Nephron progenitor cell (in vitro differentiated cells): ENCODE results near the gene AFP.

Experiments
- DNase-seq: peaks from one replicate; pipeline ENCODE4 v3.0.0; 2021
- H3K27ac Mint-ChIP-seq: 2 replicates; pipeline ENCODE4 v1.8.0; 2021; ENCODE audit warnings: mild to moderate bottlenecking, moderate library complexity, mixed read lengths
- H3K27me3 Mint-ChIP-seq: 2 replicates; pipeline ENCODE4 v1.8.0; 2021; ENCODE audit warnings: mild to moderate bottlenecking, low read depth, mixed read lengths; ENCODE audit not compliant: poor library complexity
- H3K36me3 Mint-ChIP-seq: 2 replicates; pipeline ENCODE4 v1.8.0; 2021; ENCODE audit warnings: low read depth, mixed read lengths
- H3K4me1 Mint-ChIP-seq: 2 replicates; pipeline ENCODE4 v1.8.0; 2021; ENCODE audit warnings: mixed read lengths
- H3K4me3 Mint-ChIP-seq: 2 replicates; pipeline ENCODE4 v1.8.0; 2021; ENCODE audit warnings: mild to moderate bottlenecking, moderate library complexity, mixed read lengths
- H3K9me3 Mint-ChIP-seq: 2 replicates; pipeline ENCODE4 v1.8.0; 2021; ENCODE audit warnings: mild to moderate bottlenecking, moderate library complexity, mixed read lengths
- CTCF ChIP-seq: fragments of 200-600 bp; sonication (generic); IDR thresholded peaks from 2 replicates; pipeline ENCODE4 v1.5.0; 2021; ENCODE audit warnings: antibody characterized with exemption

AFP gene

GRCh38 chr4:73486497-73486896 lies 50.5 kb downstream of the AFP start:
- Mint-ChIP-seq H3K27ac (no peak overlapping the region), H3K27me3 (peaks cover 3% of the 10 kb centered on the region), H3K4me1 (no peaks in the 10 kb centered on the region), H3K36me3 (no peaks in the 10 kb centered on the region), H3K9me3 (no peaks in the 10 kb centered on the region), H3K4me3 (no peak overlapping the region)
- no peak for DNase-seq
- TF ChIP-seq CTCF, result no peak

- no peak for TF ChIP-seq CTCF
- peaks cover 3% of the 10 kb centered on the region for H3K27me3 Mint-ChIP-seq
These were observed 51.2 kb downstream of the AFP start for GRCh38 chr4:73487233-73487632.

GRCh38 chr4:73499996-73500765 lies 64.2 kb downstream of the AFP start:
- Mint-ChIP-seq H3K27me3 (no peaks in the 10 kb centered on the region), H3K36me3 (no peaks in the 10 kb centered on the region), H3K9me3 (no peaks in the 10 kb centered on the region), H3K4me1 (peaks cover 22% of the 10 kb centered on the region), H3K4me3 (no peak overlapping the region), H3K27ac (no peak overlapping the region)
- TF ChIP-seq CTCF, result no peak
- DNase-seq, result no peak

More at GRCh38 chr4:73487233-73487632, 51.2 kb downstream of the AFP start:
- Mint-ChIP-seq H3K36me3 (no peaks in the 10 kb centered on the region), H3K4me3 (no peak overlapping the region), H3K27ac (no peak overlapping the region), H3K9me3 (no peaks in the 10 kb centered on the region), H3K4me1 (no peaks in the 10 kb centered on the region)
- DNase-seq, result no peak

- no peak for DNase-seq
- Mint-ChIP-seq H3K36me3 (no peaks in the 10 kb centered on the region), H3K9me3 (no peaks in the 10 kb centered on the region), H3K4me1 (peaks cover 15% of the 10 kb centered on the region), H3K27ac (no peak overlapping the region), H3K4me3 (no peak overlapping the region), H3K27me3 (peaks cover 7% of the 10 kb centered on the region)
- TF ChIP-seq CTCF, result no peak
These were observed 65.7 kb downstream of the AFP start for GRCh38 chr4:73501664-73502265.

GRCh38 chr4:73505567-73505966 lies 69.5 kb downstream of the AFP start:
- Mint-ChIP-seq H3K27me3 (peaks cover 7% of the 10 kb centered on the region), H3K36me3 (no peaks in the 10 kb centered on the region), H3K4me1 (peaks cover 11% of the 10 kb centered on the region), H3K9me3 (no peaks in the 10 kb centered on the region), H3K27ac (no peak overlapping the region), H3K4me3 (no peak overlapping the region)
- no peak for TF ChIP-seq CTCF
- DNase-seq, result no peak
